Measurements from ENCODE around the gene PPP1R12B. TPM values are rescaled to one million over a fixed set of nuclear protein-coding genes. Genes with fewer than 3 reads are reported as not detected.
A peak's percentile ranks its signal among the peaks of the same experiment; 100 is the strongest.
"Not testable (repeated sequence)": the region's sequence is repeated elsewhere in the genome, so short reads cannot be mapped to it uniquely, and the experiment has no call there.

Gene PPP1R12B
- total RNA-seq, 2 donors from 2014 or later, result 420 to 821 TPM

GRCh38 chr1:202349206-202349928, 868 bp downstream of the PPP1R12B start:
- Histone ChIP-seq H3K4me1 (peaks cover 0 to 18% of the 10 kb centered on the region in 2 donors), H3K27me3 (no peaks in the 10 kb centered on the region), H3K4me3 (peak overlapping the region; percentile 88 to 97), H3K9me3 (no peaks in the 10 kb centered on the region), H3K27ac (peak overlapping the region; percentile 89 to 94), H3K36me3 (no peaks in the 10 kb centered on the region)
- DNase-seq (ENCODE audit: low spot score), result peak; percentile 65
- TF ChIP-seq, protein P1, sequence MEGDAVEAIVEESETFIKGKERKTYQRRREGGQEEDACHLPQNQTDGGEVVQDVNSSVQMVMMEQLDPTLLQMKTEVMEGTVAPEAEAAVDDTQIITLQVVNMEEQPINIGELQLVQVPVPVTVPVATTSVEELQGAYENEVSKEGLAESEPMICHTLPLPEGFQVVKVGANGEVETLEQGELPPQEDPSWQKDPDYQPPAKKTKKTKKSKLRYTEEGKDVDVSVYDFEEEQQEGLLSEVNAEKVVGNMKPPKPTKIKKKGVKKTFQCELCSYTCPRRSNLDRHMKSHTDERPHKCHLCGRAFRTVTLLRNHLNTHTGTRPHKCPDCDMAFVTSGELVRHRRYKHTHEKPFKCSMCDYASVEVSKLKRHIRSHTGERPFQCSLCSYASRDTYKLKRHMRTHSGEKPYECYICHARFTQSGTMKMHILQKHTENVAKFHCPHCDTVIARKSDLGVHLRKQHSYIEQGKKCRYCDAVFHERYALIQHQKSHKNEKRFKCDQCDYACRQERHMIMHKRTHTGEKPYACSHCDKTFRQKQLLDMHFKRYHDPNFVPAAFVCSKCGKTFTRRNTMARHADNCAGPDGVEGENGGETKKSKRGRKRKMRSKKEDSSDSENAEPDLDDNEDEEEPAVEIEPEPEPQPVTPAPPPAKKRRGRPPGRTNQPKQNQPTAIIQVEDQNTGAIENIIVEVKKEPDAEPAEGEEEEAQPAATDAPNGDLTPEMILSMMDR (IDR thresholded peaks at IDR 0.05), result no peak

- H3K27ac ChIP-seq, result peak overlapping the region in 1 of 2 donors; percentile 62
- peaks cover 0 to 18% of the 10 kb centered on the region in 2 donors for H3K4me1 ChIP-seq
- H3K4me3 ChIP-seq, result no peak overlapping the region
- no peak for DNase-seq (ENCODE audit: low spot score)
- no peaks in the 10 kb centered on the region for H3K27me3 ChIP-seq
- no peaks in the 10 kb centered on the region for H3K36me3 ChIP-seq
- H3K9me3 ChIP-seq, result no peaks in the 10 kb centered on the region
- TF ChIP-seq, protein P1 (IDR thresholded peaks at IDR 0.05), result no peak
Measured at GRCh38 chr1:202351725-202352124, 3.2 kb downstream of the PPP1R12B start.

DNA sequence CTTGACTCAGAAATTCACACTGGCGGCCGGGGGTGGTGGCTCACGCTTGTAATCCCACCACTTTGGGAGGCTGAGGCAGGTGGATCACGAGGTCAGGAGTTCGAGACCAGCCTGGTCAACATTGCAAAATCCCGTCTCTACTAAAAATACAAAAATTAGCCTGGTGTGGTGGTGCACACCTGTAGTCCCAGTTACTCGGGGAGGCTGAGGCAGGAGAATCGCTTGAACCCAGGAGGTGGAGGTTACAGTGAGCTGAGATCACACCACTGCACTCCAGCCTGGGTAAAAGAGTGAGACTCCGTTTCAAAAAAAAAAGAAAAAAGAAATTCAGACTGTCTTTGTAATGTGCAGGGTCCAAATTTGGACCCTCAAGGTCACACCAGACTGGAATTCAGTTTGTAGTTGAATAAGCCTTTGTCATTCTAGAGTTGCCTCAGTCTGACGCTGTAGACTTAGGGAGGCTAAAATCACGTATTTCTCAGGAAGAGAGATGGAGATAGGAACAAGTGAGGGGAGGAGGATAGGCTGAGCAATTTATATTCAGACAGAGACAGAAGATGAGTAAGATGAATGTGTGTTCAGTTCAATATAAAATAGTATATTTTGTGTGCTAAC, 4.2 kb downstream of the PPP1R12B start:
- H3K36me3 ChIP-seq; H3K9me3 ChIP-seq; H3K4me3 ChIP-seq; DNase-seq (ENCODE audit: low spot score); H3K27me3 ChIP-seq: not testable (repeated sequence)
- Histone ChIP-seq H3K4me1 (peaks cover 0 to 23% of the 10 kb centered on the region in 2 donors), H3K27ac (peak overlapping the region in 1 of 2 donors; percentile 62)

DNA sequence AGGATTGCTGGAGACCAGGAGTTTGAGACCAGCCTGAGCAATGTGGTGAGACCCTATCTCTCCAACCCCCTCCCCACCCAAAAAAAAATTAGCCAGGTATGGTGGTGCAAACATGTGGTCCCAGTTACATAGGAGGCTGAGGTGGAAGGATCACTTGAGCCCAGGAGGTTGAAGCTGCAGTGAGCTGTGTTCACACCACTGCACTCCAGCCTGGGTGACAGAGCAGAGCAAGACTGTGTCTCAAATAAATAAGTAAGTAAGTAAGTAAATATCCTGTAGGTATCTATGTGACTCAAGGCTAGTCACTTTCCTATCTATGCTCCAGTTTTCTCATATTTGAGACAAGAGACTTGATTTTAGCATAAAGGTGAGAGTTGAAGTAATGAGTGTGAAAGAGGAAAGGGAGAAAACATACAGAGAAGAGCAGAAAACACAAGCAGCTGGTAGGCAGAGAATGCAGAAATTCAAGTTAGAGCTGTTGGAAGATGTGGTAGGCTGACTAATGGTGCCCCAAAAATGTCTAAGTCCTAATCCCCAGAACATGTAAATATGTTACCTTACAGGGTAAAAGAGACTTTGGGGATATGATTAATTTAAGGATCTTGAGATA, 7.5 kb downstream of the PPP1R12B start:
- Histone ChIP-seq H3K4me1 (peaks cover 0 to 18% of the 10 kb centered on the region in 2 donors), H3K27ac (no peak overlapping the region), H3K27me3 (no peaks in the 10 kb centered on the region), H3K9me3 (no peaks in the 10 kb centered on the region), H3K36me3 (no peaks in the 10 kb centered on the region), H3K4me3 (no peak overlapping the region)
- no peak for DNase-seq (ENCODE audit: low spot score)
- TF ChIP-seq, protein P1 (IDR thresholded peaks at IDR 0.05), result no peak

GRCh38 chr1:202357506-202357905, 9.0 kb downstream of the PPP1R12B start:
- Histone ChIP-seq H3K4me3 (no peak overlapping the region), H3K9me3 (no peaks in the 10 kb centered on the region), H3K36me3 (no peaks in the 10 kb centered on the region), H3K27ac (peak overlapping the region in 1 of 2 donors; percentile 41), H3K4me1 (peaks cover 0 to 7% of the 10 kb centered on the region in 2 donors), H3K27me3 (no peaks in the 10 kb centered on the region)
- TF ChIP-seq, protein P1 (IDR thresholded peaks at IDR 0.05), result no peak
- no peak for DNase-seq (ENCODE audit: low spot score)

GRCh38 chr1:202361224-202361623, 12.7 kb downstream of the PPP1R12B start:
- H3K4me1 ChIP-seq, result peaks cover 0 to 19% of the 10 kb centered on the region in 2 donors
- no peak for DNase-seq (ENCODE audit: low spot score)
- TF ChIP-seq, protein P1 (IDR thresholded peaks at IDR 0.05), result no peak
- no peaks in the 10 kb centered on the region for H3K36me3 ChIP-seq
- no peaks in the 10 kb centered on the region for H3K27me3 ChIP-seq
- H3K4me3 ChIP-seq, result no peak overlapping the region
- no peak overlapping the region for H3K27ac ChIP-seq
- no peaks in the 10 kb centered on the region for H3K9me3 ChIP-seq

Data from right atrium auricular region (tissue), 2 donors.